HCT116 (cell line): ENCODE data around the gene ARHGAP19. TPM values are rescaled to one million over a fixed set of nuclear protein-coding genes. Genes with fewer than 3 reads are reported as not detected.
A peak's percentile ranks its signal among the peaks of the same experiment; 100 is the strongest.

Experiments used
- ATAC-seq: fragments of 200-7000 bp; cut with Tn5 transposase; 2 replicates; pipeline ENCODE4 v1.9.1; 2020; ENCODE audit warnings: mild to moderate bottlenecking, moderate library complexity
- BruUV-seq: library from RNA; stranded (reverse); fragments of 400-500 nt; replicated peaks from 2 replicates; lab custom pipeline; 2021; lab: Mats Ljungman, UMichigan
- CTCF ChIA-PET: fragments of 300-600 bp; sonication (Branson Sonifier 250); formaldehyde crosslinking; loops from one replicate; lab custom pipeline; 2021; ENCODE audit warnings: antibody characterized with exemption; lab: Charles Lee
- POLR2A ChIA-PET: fragments of 300-600, 350-600 bp; sonication (Branson Sonifier 250); formaldehyde crosslinking; loops from one replicate; lab custom pipeline; 2021; ENCODE audit warnings: antibody characterized with exemption; lab: Charles Lee
- RAD21 ChIA-PET, 2 experiments: fragments of 300-600 bp; sonication (Branson Sonifier 250); formaldehyde crosslinking; loops; one replicate each; lab custom pipeline; 2023; ENCODE audit warnings: low total read pairs in 2 of 2; ENCODE audit not compliant: uncharacterized antibody in 2 of 2, unreplicated experiment in 2 of 2, low non-redundant PET in 1 of 2; lab: Charles Lee
- DNase-seq: peaks from one replicate; pipeline ENCODE4 v3.0.0-alpha.2; 2010; ENCODE audit warnings: low read depth, low spot score
- H2AFZ ChIP-seq: fragments of 200-600 bp; shearing (Covaris generic), sonication (generic); 2 replicates; pipeline ENCODE4 v1.6.1; 2017; ENCODE audit warnings: low read depth, mixed run types, mixed read lengths, antibody characterized with exemption, low read length; ENCODE audit not compliant: poor library complexity, severe bottlenecking
- H3K27ac ChIP-seq: 2 replicates; pipeline ENCODE4 v1.5.1; 2012; ENCODE audit warnings: low read depth, low read length
- H3K27me3 ChIP-seq: fragments of 200-600 bp; sonication (generic); 2 replicates; pipeline ENCODE4 v1.6.1; 2016; ENCODE audit warnings: mixed run types, low read length, mixed read lengths; ENCODE audit not compliant: insufficient read depth
- H3K36me3 ChIP-seq, 2 experiments: fragments of 200-500 bp in 1 of 2; fragments of 200-600 bp in 1 of 2; sonication (Bioruptor generic) in 1 of 2; sonication (generic) in 1 of 2; 2 replicates each; pipeline versions ENCODE4 v1.5.1 to v1.6.1; 2014 to 2016; ENCODE audit warnings: low read length in 2 of 2, inconsistent platforms in 1 of 2, mixed read lengths in 1 of 2, mixed run types in 1 of 2; ENCODE audit not compliant: insufficient read depth in 2 of 2, control insufficient read depth in 1 of 2
- H3K4me1 ChIP-seq, 2 experiments: fragments of 200-600 bp in 1 of 2; sonication (generic) in 1 of 2; 2 replicates each; pipeline versions ENCODE4 v1.5.1 to v1.6.1; 2012 to 2017; ENCODE audit warnings: low read length in 2 of 2, inconsistent platforms in 1 of 2, mild to moderate bottlenecking in 1 of 2, mixed read lengths in 1 of 2, mixed run types in 1 of 2, moderate library complexity in 1 of 2; ENCODE audit not compliant: insufficient read depth in 2 of 2, control insufficient read depth in 1 of 2
- H3K4me2 ChIP-seq: fragments of 200-600 bp; sonication (generic); 2 replicates; pipeline ENCODE4 v1.6.1; 2017; ENCODE audit warnings: mixed run types, low read length, mixed read lengths
- H3K4me3 ChIP-seq, 2 experiments: fragments of 200-600 bp in 1 of 2; sonication (generic) in 1 of 2; replicated peaks in 1 of 2; 2 replicates each; pipeline ENCODE4 v1.5.1; 2011 to 2016; ENCODE audit warnings: low read length in 2 of 2, control low read depth in 1 of 2, low read depth in 1 of 2, mild to moderate bottlenecking in 1 of 2, mixed read lengths in 1 of 2, mixed run types in 1 of 2
- H3K79me2 ChIP-seq: fragments of 200-600 bp; sonication (generic); 2 replicates; pipeline ENCODE4 v1.6.1; 2017; ENCODE audit warnings: mild to moderate bottlenecking, mixed run types, low read length, moderate library complexity, mixed read lengths; ENCODE audit not compliant: insufficient read depth
- H3K9ac ChIP-seq: fragments of 200-600 bp; sonication (generic); 2 replicates; pipeline ENCODE4 v1.6.1; 2016; ENCODE audit warnings: low read length, mixed read lengths
- H3K9me2 ChIP-seq: fragments of 200-600 bp; sonication (generic), shearing (Covaris generic); 2 replicates; pipeline ENCODE4 v1.6.1; 2017; ENCODE audit warnings: mixed run types, mild to moderate bottlenecking, moderate library complexity; ENCODE audit not compliant: insufficient read depth
- H3K9me3 ChIP-seq, 2 experiments: fragments of 200-500 bp in 1 of 2; fragments of 200-600 bp in 1 of 2; sonication (Bioruptor generic) in 1 of 2; sonication (generic) in 1 of 2; 2 replicates each; pipeline ENCODE4 v1.6.1; 2014 to 2017; ENCODE audit warnings: low read length in 2 of 2, mixed read lengths in 2 of 2, inconsistent platforms in 1 of 2, low read depth in 1 of 2, mild to moderate bottlenecking in 1 of 2, mixed run types in 1 of 2, moderate library complexity in 1 of 2; ENCODE audit not compliant: control insufficient read depth in 1 of 2, insufficient read depth in 1 of 2
- H4K20me1 ChIP-seq: fragments of 200-600 bp; sonication (generic), shearing (Covaris generic); 2 replicates; pipeline ENCODE4 v1.6.1; 2017; ENCODE audit warnings: mixed run types, mild to moderate bottlenecking, moderate library complexity; ENCODE audit not compliant: insufficient read depth
- ATF3 ChIP-seq: IDR thresholded peaks from 2 replicates; pipeline ENCODE4 v1.6.1; 2012
- CBX3 ChIP-seq: IDR thresholded peaks from 2 replicates; pipeline ENCODE4 v1.6.1; 2012; ENCODE audit warnings: low read depth
- CEBPB ChIP-seq: IDR thresholded peaks from 2 replicates; pipeline ENCODE4 v1.6.1; 2012; ENCODE audit warnings: low read depth
- CTCF ChIP-seq, 3 experiments: fragments of 200-600 bp in 1 of 3; sonication (generic) in 1 of 3; IDR thresholded peaks in 2 of 3; conservative IDR thresholded peaks in 1 of 3; 2 replicates each; pipeline ENCODE4 v1.5.1; 2012 to 2017; ENCODE audit warnings: low read depth in 2 of 3, low read length in 2 of 3, antibody characterized with exemption in 1 of 3, borderline replicate concordance in 1 of 3, control low read depth in 1 of 3, mild to moderate bottlenecking in 1 of 3, mixed read lengths in 1 of 3, mixed run types in 1 of 3, moderate library complexity in 1 of 3; ENCODE audit not compliant: insufficient read depth in 1 of 3
- EGR1 ChIP-seq: IDR thresholded peaks from 2 replicates; pipeline ENCODE4 v1.6.1; 2012; ENCODE audit warnings: low read depth
- EZH2 ChIP-seq: fragments of 200-600 bp; sonication (generic); IDR thresholded peaks from 2 replicates; pipeline ENCODE4 v1.6.1; 2017; ENCODE audit warnings: antibody characterized with exemption, mixed run types
- EZH2phosphoT487 ChIP-seq: fragments of 200-600 bp; IDR thresholded peaks from 2 replicates; pipeline ENCODE4 v1.6.1; 2018; ENCODE audit warnings: antibody characterized with exemption, borderline replicate concordance
- FOSL1 ChIP-seq: IDR thresholded peaks from 2 replicates; pipeline ENCODE4 v1.6.1; 2012; ENCODE audit warnings: low read depth
- JUND ChIP-seq: IDR thresholded peaks from 2 replicates; pipeline ENCODE4 v1.6.1; 2012
- POLR2A ChIP-seq: IDR thresholded peaks from 2 replicates; pipeline ENCODE4 v1.7.0; 2011; ENCODE audit warnings: borderline replicate concordance; ENCODE audit not compliant: insufficient read depth, insufficient read length; ENCODE audit errors: extremely low read depth
- RAD21 ChIP-seq: IDR thresholded peaks from 2 replicates; pipeline ENCODE4 v1.6.1; 2012; ENCODE audit warnings: low read depth, mild to moderate bottlenecking
- SP1 ChIP-seq: IDR thresholded peaks from 2 replicates; pipeline ENCODE4 v1.6.1; 2012; ENCODE audit warnings: low read depth
- SRF ChIP-seq: IDR thresholded peaks from 2 replicates; pipeline ENCODE4 v1.6.1; 2012; ENCODE audit warnings: low read depth
- TCF7L2 ChIP-seq: IDR thresholded peaks from 2 replicates; pipeline ENCODE4 v1.7.0; 2011; ENCODE audit warnings: borderline replicate concordance, inconsistent platforms; ENCODE audit not compliant: insufficient read depth, insufficient read length; ENCODE audit errors: extremely low read depth
- ZFX ChIP-seq: fragments of 450-650 bp; IDR thresholded peaks from 2 replicates; pipeline ENCODE4 v1.6.1; 2017
- ZNF274 ChIP-seq: fragments of 200-500 bp; sonication (Bioruptor generic); IDR thresholded peaks from 2 replicates; pipeline ENCODE4 v1.6.1; 2014; ENCODE audit warnings: mild to moderate bottlenecking, low read depth, low read length, inconsistent platforms
- intact Hi-C: fragments of 100-400 bp; cut with micrococcal nuclease; formaldehyde crosslinking; loops from 2 replicates; pipeline ENCODE4 v1.10.0; 2022
- total RNA-seq: library from RNA; stranded (reverse); gene quantifications from one replicate; pipeline ENCODE4 v1.2.1, GENCODE V29; 2021; ENCODE audit not compliant: unreplicated experiment
- TF ChIP-seq, protein P1 (sequence below): IDR thresholded peaks from 2 replicates; pipeline ENCODE4 v1.6.1; 2012
- TF ChIP-seq, protein P2 (sequence below): IDR thresholded peaks from 2 replicates; pipeline ENCODE4 v1.6.1; 2011; ENCODE audit warnings: mild to moderate bottlenecking, low read length, moderate library complexity; ENCODE audit not compliant: insufficient replicate concordance; ENCODE audit errors: extremely low read depth

Gene ARHGAP19
- total RNA-seq, 1 experiment from 2014 or later, result 36.8 TPM

GRCh38 chr10:97336006-97336405 lies 43.6 kb upstream of the ARHGAP19 start:
- ChIA-PET CTCF (no interaction called here), POLR2A (no interaction called here), RAD21 (no interaction called here)
- H2AFZ ChIP-seq, result no peak overlapping the region
- H3K4me2 ChIP-seq, result no peak overlapping the region
- no peaks in the 10 kb centered on the region for H3K9me3 ChIP-seq
- DNase-seq (no peak), ATAC-seq (no peak)
- no peaks in the 10 kb centered on the region for H3K9me2 ChIP-seq
- no peaks in the 10 kb centered on the region for H3K27me3 ChIP-seq
- TF ChIP-seq EZH2phosphoT487, result no peak
- TF ChIP-seq, protein P1, sequence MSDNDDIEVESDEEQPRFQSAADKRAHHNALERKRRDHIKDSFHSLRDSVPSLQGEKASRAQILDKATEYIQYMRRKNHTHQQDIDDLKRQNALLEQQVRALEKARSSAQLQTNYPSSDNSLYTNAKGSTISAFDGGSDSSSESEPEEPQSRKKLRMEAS, result no peak
- H3K27ac ChIP-seq, result no peak overlapping the region
- no peaks in the 10 kb centered on the region for H4K20me1 ChIP-seq
- H3K9ac ChIP-seq, result no peak overlapping the region
- peaks cover 23 to 33% of the 10 kb centered on the region in 2 experiments for H3K4me1 ChIP-seq
- H3K79me2 ChIP-seq, result no peaks in the 10 kb centered on the region
- no peak overlapping the region for H3K4me3 ChIP-seq
- intact Hi-C loops, result no loop called here
- H3K36me3 ChIP-seq, result no peaks in the 10 kb centered on the region
- no TSS peak for BruUV-seq

DNA sequence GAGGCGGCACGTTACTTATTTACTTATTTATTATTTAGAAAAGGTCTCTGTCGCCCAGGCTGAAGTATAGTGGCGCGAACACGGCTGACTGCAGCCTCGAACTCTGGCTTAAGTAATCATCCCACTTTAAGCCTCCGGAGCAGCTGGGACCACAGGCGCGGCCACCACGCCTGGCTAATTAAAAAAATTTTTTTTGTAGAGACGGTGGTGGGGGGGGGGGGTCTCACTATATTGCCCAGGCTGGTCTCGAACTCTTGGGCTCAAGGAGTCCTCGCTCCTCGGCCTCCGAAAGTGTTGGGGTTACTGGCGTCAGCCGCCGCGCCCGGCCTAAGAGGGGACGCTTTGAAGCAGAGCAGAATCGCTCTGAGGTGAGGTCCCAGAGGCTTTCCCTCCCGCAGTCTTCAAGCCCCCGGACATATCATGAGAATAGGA lies 42.8 kb upstream of the ARHGAP19 start:
- Histone ChIP-seq H3K9ac (peak overlapping the region; percentile 74), H3K79me2 (no peaks in the 10 kb centered on the region), H3K4me2 (peak overlapping the region; percentile 87), H4K20me1 (no peaks in the 10 kb centered on the region), H3K4me1 (peaks cover 23 to 33% of the 10 kb centered on the region in 2 experiments), H3K27ac (no peak overlapping the region), H3K4me3 (peak overlapping the region; percentile 29 to 69), H3K27me3 (no peaks in the 10 kb centered on the region), H3K36me3 (no peaks in the 10 kb centered on the region), H2AFZ (no peak overlapping the region), H3K9me3 (no peaks in the 10 kb centered on the region), H3K9me2 (no peaks in the 10 kb centered on the region)
- CTCF ChIA-PET, result no interaction called here
- BruUV-seq, result TSS peak; percentile 43
- intact Hi-C loops, result no loop called here
- POLR2A ChIA-PET, result no interaction called here
- RAD21 ChIA-PET, result no interaction called here
- no peak for DNase-seq
- ATAC-seq, result no peak; the same call in 1 of the 2 replicates
- no peak for TF ChIP-seq CBX3
- TF ChIP-seq ZNF274, result no peak
- no peak for TF ChIP-seq EGR1
- no peak for TF ChIP-seq CEBPB
- no peak for TF ChIP-seq TCF7L2
- TF ChIP-seq POLR2A, result no peak
- TF ChIP-seq JUND, result no peak
- TF ChIP-seq FOSL1, result no peak
- TF ChIP-seq, protein P2, sequence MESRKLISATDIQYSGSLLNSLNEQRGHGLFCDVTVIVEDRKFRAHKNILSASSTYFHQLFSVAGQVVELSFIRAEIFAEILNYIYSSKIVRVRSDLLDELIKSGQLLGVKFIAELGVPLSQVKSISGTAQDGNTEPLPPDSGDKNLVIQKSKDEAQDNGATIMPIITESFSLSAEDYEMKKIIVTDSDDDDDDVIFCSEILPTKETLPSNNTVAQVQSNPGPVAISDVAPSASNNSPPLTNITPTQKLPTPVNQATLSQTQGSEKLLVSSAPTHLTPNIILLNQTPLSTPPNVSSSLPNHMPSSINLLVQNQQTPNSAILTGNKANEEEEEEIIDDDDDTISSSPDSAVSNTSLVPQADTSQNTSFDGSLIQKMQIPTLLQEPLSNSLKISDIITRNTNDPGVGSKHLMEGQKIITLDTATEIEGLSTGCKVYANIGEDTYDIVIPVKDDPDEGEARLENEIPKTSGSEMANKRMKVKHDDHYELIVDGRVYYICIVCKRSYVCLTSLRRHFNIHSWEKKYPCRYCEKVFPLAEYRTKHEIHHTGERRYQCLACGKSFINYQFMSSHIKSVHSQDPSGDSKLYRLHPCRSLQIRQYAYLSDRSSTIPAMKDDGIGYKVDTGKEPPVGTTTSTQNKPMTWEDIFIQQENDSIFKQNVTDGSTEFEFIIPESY, result no peak
- no peak for TF ChIP-seq ATF3
- TF ChIP-seq SP1, result no peak
- TF ChIP-seq SRF, result no peak
- no peak for TF ChIP-seq EZH2
- TF ChIP-seq, protein P1, result no peak
- TF ChIP-seq ZFX, result no peak
- no peak for TF ChIP-seq CTCF (IDR thresholded peaks at IDR 0.05 in 2 of 3, conservative IDR thresholded peaks at IDR 0.05 in 1 of 3; ENCODE audit: borderline replicate concordance in 1 of 3, insufficient read depth in 1 of 3, low read depth in 2 of 3, low read length in 2 of 3)
- TF ChIP-seq RAD21, result no peak
